Measurements from ENCODE around the gene SLC26A11.
"Not testable (repeated sequence)": the region's sequence is repeated elsewhere in the genome, so short reads cannot be mapped to it uniquely, and the experiment has no call there.

SLC26A11 gene

DNA sequence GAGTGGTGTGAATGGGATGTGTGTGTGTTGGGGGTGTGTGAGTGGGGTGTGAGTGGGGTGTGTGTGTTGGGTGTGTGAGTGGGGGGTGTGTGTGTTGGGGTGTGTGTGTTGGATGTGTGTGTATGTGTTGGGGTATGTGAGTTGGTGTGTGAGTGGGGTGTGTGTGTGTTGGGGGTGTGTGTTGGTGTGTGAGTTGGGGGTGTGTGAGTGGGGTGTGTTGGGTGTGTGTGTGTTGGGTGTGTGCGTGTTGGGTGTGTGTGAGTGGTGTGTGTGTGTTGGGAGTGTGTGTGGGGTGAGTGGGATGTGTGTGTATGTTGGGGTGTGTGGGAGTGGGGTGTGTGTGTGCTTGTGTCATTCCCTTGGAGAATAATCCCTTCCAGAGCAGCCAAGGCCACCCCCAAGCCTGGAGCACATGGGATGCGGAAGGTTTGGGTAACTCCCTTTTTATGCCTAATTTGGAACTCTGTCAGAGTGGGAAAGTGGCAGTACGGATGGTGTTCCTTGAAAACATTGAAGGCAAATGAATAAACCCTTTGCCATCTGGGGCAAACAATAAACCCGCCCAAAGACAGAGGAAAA lies 54.7 kb downstream of the SLC26A11 start:
- H3K36me3 ChIP-seq (ENCODE audit: low read depth) = peaks cover 36% of the 10 kb centered on the region
- H3K27ac ChIP-seq (ENCODE audit: poor library complexity, severe bottlenecking) = no peak overlapping the region
- no peaks in the 10 kb centered on the region for H3K9me3 ChIP-seq (ENCODE audit: severe bottlenecking)
- TF ChIP-seq, protein P1, sequence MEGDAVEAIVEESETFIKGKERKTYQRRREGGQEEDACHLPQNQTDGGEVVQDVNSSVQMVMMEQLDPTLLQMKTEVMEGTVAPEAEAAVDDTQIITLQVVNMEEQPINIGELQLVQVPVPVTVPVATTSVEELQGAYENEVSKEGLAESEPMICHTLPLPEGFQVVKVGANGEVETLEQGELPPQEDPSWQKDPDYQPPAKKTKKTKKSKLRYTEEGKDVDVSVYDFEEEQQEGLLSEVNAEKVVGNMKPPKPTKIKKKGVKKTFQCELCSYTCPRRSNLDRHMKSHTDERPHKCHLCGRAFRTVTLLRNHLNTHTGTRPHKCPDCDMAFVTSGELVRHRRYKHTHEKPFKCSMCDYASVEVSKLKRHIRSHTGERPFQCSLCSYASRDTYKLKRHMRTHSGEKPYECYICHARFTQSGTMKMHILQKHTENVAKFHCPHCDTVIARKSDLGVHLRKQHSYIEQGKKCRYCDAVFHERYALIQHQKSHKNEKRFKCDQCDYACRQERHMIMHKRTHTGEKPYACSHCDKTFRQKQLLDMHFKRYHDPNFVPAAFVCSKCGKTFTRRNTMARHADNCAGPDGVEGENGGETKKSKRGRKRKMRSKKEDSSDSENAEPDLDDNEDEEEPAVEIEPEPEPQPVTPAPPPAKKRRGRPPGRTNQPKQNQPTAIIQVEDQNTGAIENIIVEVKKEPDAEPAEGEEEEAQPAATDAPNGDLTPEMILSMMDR (IDR thresholded peaks at IDR 0.05; ENCODE audit: poor library complexity, severe bottlenecking) = no peak
- DNase-seq (ENCODE audit: low spot score) = no peak
- H3K4me3 ChIP-seq (ENCODE audit: severe bottlenecking) = no peak overlapping the region
- no peaks in the 10 kb centered on the region for H3K27me3 ChIP-seq (ENCODE audit: insufficient read depth, poor library complexity, severe bottlenecking)
- ATAC-seq (ENCODE audit: low read depth) = no peak
- no peaks in the 10 kb centered on the region for H3K4me1 ChIP-seq (ENCODE audit: insufficient read depth, poor library complexity, severe bottlenecking)

- not testable (repeated sequence) for DNase-seq (ENCODE audit: low spot score); H3K4me3 ChIP-seq (ENCODE audit: severe bottlenecking); H3K4me1 ChIP-seq (ENCODE audit: insufficient read depth, poor library complexity, severe bottlenecking); H3K27me3 ChIP-seq (ENCODE audit: insufficient read depth, poor library complexity, severe bottlenecking); ATAC-seq (ENCODE audit: low read depth); H3K27ac ChIP-seq (ENCODE audit: poor library complexity, severe bottlenecking); H3K9me3 ChIP-seq (ENCODE audit: severe bottlenecking)
- H3K36me3 ChIP-seq (ENCODE audit: low read depth) = peaks cover 43% of the 10 kb centered on the region
These were observed 55.6 kb downstream of the SLC26A11 start for GRCh38 chr17:80275857-80276256.

GRCh38 chr17:80277751-80278671 lies 57.8 kb downstream of the SLC26A11 start:
- ATAC-seq (ENCODE audit: low read depth) = peak; percentile 38
- Histone ChIP-seq H3K9me3 (ENCODE audit: severe bottlenecking) (no peaks in the 10 kb centered on the region), H3K36me3 (ENCODE audit: low read depth) (peaks cover 50% of the 10 kb centered on the region), H3K4me1 (ENCODE audit: insufficient read depth, poor library complexity, severe bottlenecking) (no peaks in the 10 kb centered on the region), H3K4me3 (ENCODE audit: severe bottlenecking) (no peak overlapping the region), H3K27me3 (ENCODE audit: insufficient read depth, poor library complexity, severe bottlenecking) (no peaks in the 10 kb centered on the region), H3K27ac (ENCODE audit: poor library complexity, severe bottlenecking) (no peak overlapping the region)
- DNase-seq (ENCODE audit: low spot score) = no peak
- TF ChIP-seq, protein P1 (IDR thresholded peaks at IDR 0.05; ENCODE audit: poor library complexity, severe bottlenecking) = no peak

DNA sequence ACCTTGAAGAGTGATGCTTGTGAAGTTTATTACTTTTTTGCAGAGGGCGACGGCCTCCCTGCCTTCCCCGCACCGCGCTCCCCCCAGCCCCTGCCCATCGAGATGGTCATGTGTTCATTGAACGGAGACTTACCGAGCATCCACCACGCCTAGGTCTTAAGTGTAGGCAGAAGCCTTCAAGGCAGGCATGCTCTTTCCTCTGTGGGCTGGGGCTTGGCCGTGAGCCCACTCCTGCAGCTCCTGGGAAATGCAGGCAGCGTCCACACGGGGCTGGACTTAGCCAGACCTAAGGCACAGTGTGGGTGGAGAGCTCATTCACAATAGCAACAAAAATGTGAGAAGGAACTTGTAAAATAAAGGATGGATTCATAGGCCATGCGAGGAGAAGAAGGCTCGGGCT lies 59.7 kb downstream of the SLC26A11 start:
- Histone ChIP-seq H3K36me3 (ENCODE audit: low read depth) (peaks cover 41% of the 10 kb centered on the region), H3K27me3 (ENCODE audit: insufficient read depth, poor library complexity, severe bottlenecking) (no peaks in the 10 kb centered on the region), H3K4me3 (ENCODE audit: severe bottlenecking) (no peak overlapping the region), H3K4me1 (ENCODE audit: insufficient read depth, poor library complexity, severe bottlenecking) (no peaks in the 10 kb centered on the region), H3K27ac (ENCODE audit: poor library complexity, severe bottlenecking) (no peak overlapping the region), H3K9me3 (ENCODE audit: severe bottlenecking) (no peaks in the 10 kb centered on the region)
- DNase-seq (ENCODE audit: low spot score) = no peak
- TF ChIP-seq, protein P1 (IDR thresholded peaks at IDR 0.05; ENCODE audit: poor library complexity, severe bottlenecking) = no peak
- peak; percentile 31; the same call in 1 of the 3 replicates for ATAC-seq (ENCODE audit: low read depth)

DNA sequence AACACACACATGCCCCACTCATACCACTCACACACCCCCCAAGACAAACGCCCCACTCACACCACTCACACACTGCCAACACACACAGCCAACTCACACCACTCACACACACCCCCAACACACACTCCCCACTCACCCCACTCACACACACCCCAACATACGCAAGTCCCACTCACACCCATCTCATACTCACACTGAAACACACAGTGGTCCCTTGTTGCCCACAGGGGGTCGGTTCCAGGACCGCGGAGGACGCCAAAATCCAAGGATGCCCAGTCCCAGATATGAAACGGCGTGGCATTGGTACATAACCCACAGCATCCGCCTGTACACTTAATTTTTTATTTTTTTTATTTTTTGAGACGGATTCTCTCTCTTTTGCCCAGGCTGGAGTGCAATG lies 61.3 kb downstream of the SLC26A11 start:
- DNase-seq (ENCODE audit: low spot score) (no peak), ATAC-seq (ENCODE audit: low read depth) (no peak)
- Histone ChIP-seq H3K27me3 (ENCODE audit: insufficient read depth, poor library complexity, severe bottlenecking) (no peaks in the 10 kb centered on the region), H3K4me1 (ENCODE audit: insufficient read depth, poor library complexity, severe bottlenecking) (no peaks in the 10 kb centered on the region), H3K27ac (ENCODE audit: poor library complexity, severe bottlenecking) (no peak overlapping the region), H3K36me3 (ENCODE audit: low read depth) (peaks cover 31% of the 10 kb centered on the region), H3K9me3 (ENCODE audit: severe bottlenecking) (no peaks in the 10 kb centered on the region), H3K4me3 (ENCODE audit: severe bottlenecking) (no peak overlapping the region)
- TF ChIP-seq, protein P1 (IDR thresholded peaks at IDR 0.05; ENCODE audit: poor library complexity, severe bottlenecking) = no peak

All from RWPE2 (cell line).